HG03342 (cell line): Measurements from ENCODE around the gene HOXB13.
"Not testable (repeated sequence)": the region's sequence is repeated elsewhere in the genome, so short reads cannot be mapped to it uniquely, and the experiment has no call there.

Experiments used
- ATAC-seq: cut with Tn5 transposase; IDR thresholded peaks from one replicate; pipeline ENCODE4 v1.9.1; 2021; ENCODE audit warnings: mild to moderate bottlenecking, moderate library complexity; ENCODE audit not compliant: unreplicated experiment

The HOXB13 gene

GRCh38 chr17:48726916-48727286 lies 1.6 kb downstream of the HOXB13 start:
- ATAC-seq = no peak

- ATAC-seq = no peak
These were observed 2.2 kb downstream of the HOXB13 start for GRCh38 chr17:48726114-48726915.

DNA sequence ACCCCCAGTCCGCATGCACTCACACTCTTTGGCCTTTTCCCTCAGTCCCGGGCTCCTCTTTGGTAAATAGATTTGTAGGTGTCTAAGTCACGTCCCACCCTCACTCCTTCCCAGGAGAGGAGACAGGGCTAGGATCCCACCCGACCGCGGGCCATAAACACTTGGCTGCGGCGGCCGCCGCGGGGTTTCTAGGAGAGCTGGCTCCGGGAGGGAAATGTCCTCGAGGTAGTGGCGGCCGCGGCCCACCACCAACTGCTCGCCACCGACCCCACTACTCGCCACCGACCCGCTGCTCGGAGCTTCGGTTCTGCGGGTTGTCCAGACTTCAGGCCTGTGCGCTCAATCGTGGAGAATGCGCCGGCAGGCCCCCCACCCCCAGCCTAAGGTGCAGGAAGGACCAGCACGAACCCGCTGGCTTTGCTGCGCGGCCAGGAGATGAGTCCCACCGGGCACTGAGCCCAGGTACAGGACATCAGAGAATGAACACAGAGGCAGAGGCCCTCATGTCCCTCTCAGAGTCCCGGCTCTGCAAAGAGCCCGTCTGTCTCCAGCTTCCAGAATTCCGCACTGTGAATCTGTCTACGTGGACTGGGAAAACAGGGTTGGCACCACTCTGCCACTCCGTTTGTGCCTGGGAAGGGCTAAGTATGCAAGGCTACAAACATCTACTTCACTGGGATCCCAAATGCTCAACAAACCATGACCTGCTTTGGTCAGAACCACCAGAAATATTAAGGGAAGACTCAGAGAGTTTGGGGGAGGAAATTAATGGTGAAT lies 3.1 kb downstream of the HOXB13 start:
- no peak for ATAC-seq

GRCh38 chr17:48725004-48725287 lies 3.6 kb downstream of the HOXB13 start:
- no peak for ATAC-seq

DNA sequence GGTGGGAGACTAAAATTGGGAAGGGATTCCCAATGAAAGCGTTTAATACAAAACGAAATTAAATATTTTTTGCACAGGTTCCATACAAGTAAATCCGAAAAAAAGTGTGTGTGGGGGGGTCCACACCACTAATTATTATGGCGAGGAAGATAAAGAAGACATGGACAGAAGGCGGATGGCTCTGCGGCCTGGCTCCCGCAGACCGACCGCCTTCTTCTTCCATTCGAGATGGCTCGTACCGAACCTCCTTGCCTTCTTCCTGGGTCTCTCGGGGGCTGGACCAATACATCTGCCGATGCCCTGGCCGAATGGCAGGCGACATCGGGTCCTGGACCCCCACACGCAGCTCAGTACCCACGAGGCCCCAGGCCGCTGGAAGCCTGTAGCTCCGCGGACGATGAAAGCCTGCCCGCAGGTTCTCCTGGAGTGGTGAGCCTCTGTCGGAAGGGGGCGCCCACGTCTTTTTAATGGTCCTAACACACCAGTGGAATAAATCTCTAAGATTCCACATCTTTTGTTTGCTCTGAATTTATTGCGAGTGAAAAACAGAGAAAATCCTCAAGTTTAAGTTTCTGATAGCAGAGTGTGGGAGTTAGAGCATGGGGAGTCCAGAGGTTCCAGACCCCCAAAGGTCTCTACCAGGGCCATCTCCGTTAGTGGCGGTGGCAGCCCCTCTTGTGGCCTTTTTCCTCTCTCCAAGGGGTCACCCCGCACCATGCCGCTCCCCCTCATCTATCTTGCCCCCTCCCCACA lies 4.1 kb downstream of the HOXB13 start:
- no peak for ATAC-seq

GRCh38 chr17:48723423-48724250 lies 4.9 kb downstream of the HOXB13 start:
- ATAC-seq = no peak

DNA sequence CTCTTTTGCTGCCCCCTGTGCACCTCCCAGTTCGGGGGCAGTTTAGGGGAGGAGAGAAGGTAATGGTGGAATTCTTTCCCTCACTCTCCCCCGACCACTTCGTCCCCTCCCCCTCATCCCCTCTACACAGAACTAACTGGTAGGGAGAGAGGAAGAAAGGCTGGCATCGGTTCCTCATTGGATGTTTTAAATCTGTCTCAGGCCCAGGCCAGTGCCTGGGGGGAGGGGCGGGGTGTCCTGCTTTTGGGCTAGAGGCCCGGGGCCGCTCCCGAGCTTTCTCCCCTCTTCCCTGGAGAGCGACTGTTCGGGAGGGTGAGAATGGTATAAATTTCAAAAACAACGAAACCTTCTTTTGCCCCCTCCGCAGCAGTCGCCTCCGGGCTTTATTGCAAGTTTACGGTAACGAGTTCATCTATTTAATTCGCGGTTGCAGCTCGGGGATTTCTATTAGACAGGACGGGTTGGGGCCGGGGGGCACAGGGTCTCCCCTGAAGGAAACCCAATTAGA lies 5.6 kb downstream of the HOXB13 start, which contains the start of gene PRAC2:
Gene PRAC2 (plus strand): TSS at position 271 of the 508 bp plus-strand sequence. CDS start 1,226 bp downstream, outside the sequence.
- no peak for ATAC-seq

- no peak for ATAC-seq
These were observed 6.2 kb downstream of the HOXB13 start, which contains the start of gene PRAC1 for GRCh38 chr17:48722201-48722907. PRAC1 (minus strand) TSS chr17:48722518; CDS start chr17:48722392, 126 bp downstream.

- no peak for ATAC-seq
These were observed 7.5 kb downstream of the HOXB13 start for GRCh38 chr17:48721009-48721402.

- ATAC-seq = no peak
These were observed 8.1 kb downstream of the HOXB13 start for GRCh38 chr17:48720266-48721008.

DNA sequence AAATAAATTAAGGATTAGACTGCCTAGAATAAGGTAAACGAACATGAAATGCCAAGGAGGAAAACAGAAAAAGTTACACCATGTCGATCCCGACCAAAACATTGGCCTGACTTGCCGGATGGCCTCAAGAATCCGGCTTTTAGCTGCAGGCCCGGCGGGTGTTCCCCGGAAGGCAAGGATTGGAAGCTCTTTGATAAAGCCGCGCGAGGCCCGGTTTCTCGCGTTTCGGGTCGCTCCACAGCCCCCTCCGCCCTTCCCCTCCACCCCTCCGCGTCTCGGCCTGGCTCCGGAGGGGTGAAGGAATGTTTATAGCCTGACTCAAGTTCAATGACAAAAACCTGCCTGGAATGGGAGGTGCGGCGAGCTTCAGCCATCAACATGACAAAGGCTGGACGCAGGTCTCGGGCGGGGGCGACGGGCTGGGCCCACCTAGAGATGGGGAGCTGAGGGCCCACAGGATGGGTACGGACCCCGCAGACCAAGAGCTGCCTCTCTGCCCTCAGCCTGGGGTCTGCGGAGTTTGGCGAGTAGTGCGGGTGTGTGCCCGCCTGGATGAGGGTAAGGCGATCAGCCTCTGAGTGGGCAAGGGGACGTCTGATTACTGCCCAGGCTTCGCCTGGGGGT lies 8.8 kb downstream of the HOXB13 start:
- ATAC-seq = no peak

GRCh38 chr17:48718761-48719641 lies 9.5 kb downstream of the HOXB13 start:
- ATAC-seq = no peak

DNA sequence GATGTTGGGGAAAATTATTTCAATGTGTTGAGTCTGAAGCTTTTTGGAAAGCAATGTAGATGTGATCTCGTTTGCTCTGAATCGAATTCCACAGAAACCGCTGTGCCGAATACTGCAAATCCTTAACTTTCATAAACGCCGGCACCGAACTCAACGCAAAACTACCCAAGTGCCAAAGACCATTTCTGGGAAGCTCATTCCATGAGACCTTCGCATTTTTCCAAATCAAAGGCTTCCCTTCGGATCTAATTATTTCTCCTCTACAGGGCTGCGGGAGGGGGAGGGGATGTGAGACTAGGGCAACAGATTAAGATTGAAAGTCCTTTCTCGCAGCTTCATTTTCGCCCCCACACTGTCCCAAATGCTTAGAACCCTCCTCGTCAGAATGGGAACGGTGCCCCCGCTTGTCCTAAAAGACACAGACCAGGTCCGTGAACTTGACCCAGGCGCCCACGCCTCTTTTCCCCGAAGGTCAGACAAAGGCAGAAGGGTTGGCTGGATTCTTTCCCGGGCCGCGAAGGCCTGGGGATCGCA lies 10.3 kb downstream of the HOXB13 start:
- ATAC-seq = no peak

- no peak for ATAC-seq
These were observed 11.0 kb downstream of the HOXB13 start for GRCh38 chr17:48717367-48718226.

DNA sequence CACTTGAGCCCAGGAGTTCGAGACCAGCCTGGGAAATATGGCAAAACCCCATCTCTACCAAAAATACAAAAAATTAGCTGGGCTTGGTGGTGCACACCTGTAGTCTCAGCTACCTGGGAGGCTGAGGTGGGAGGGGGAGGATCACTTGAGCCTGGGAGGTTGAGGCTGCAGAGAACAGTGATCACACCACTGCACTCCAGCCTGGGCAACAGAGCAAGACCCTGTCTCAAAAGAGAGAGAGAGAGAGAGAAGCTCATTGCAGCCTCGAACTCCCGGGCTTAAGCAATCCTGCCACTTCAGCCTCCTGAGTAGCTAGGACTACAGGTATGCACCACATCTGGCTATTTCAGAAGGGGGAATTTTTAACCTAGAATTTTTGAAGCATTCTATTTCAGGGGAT lies 12.0 kb downstream of the HOXB13 start:
- not testable (repeated sequence) for ATAC-seq
